GM18870 (cell line): ENCODE measurements around the gene SPANXN3.
"Not testable (repeated sequence)": the region's sequence is repeated elsewhere in the genome, so short reads cannot be mapped to it uniquely, and the experiment has no call there.

ENCODE experiments used
- ATAC-seq: cut with Tn5 transposase; IDR thresholded peaks from one replicate; pipeline ENCODE4 v1.9.1; 2021; ENCODE audit warnings: moderate library complexity; ENCODE audit not compliant: unreplicated experiment

Gene SPANXN3, protein sequence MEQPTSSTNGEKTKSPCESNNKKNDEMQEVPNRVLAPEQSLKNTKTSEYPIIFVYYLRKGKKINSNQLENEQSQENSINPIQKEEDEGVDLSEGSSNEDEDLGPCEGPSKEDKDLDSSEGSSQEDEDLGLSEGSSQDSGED

DNA sequence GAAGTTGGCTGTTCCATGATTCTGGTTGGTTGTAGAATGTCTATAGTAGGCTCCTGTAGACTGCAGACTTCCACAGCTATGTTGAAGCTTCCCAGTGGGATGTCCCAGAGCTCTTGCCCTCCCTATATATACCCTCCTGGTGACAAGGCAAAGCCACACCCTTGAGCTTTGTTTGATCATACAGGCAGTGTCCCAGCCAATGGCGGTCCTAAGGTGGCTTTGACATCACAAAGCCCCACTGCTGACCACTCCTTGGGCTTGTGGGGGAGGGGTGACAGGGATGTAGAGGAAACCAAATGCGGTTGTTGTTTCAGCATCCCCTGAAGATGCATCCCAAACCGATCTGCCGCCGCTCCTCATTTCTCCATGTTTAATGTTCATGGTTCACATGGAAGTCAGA is at the start of gene SPANXN3:
Gene SPANXN3 (minus strand): TSS at position 101 of the 400 bp plus-strand sequence. CDS start 84 bp downstream, at position 17.
- ATAC-seq = not testable (repeated sequence)

GRCh38 chrX:143536176-143536575 is 18.9 kb upstream of the SPANXN3 start:
- no peak for ATAC-seq

GRCh38 chrX:143502196-143502595 is 15.1 kb downstream of the SPANXN3 start:
- ATAC-seq = not testable (repeated sequence)

DNA sequence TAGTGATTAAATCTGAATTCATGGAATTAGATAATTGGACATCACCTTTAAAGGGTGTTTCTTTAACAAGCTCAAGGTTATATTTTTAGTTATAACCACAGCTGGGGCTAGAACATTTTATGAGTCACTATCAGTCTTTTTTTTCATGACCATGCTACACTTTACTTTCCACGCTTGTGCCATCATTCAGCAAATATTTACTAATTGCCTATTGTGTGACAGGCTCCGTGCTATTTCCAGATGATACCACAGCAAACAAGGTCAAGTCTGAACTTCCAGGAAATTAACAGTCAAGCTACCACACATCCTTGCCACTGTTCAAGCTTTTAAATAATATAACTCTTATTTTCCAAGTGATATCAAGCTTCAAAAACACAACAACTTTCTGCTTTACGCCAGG is 16.5 kb downstream of the SPANXN3 start:
- ATAC-seq = no peak

GRCh38 chrX:143486105-143486504 is 31.2 kb downstream of the SPANXN3 start:
- no peak for ATAC-seq

GRCh38 chrX:143476751-143477150 is 40.5 kb downstream of the SPANXN3 start:
- no peak for ATAC-seq

DNA sequence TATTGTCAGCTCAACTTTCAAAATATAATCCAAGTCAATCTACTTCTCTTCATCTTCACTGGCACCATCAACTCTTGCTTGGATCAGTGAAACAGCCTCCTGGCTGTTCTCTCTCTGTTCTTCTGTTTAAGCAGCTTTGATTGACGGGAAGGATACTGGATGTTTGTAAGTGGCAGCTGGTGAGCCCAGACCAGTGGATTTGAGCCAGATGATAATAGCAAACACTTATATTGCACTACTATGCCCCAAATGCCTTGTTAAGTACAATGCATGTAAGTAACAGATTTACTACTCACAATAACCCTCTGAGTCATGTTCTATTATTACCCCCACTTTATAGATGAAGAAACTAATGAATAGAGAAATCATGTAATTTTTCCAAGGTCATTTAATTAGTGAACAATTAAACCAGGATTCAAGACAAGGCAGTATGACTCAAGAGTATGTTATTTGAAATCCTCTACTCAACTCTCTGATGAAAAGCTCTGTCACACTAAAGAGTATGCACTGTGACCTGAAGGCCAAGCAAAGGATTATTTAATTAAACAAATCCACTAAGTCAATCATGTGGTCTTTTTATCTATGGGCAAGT is 44.8 kb downstream of the SPANXN3 start:
- no peak for ATAC-seq

DNA sequence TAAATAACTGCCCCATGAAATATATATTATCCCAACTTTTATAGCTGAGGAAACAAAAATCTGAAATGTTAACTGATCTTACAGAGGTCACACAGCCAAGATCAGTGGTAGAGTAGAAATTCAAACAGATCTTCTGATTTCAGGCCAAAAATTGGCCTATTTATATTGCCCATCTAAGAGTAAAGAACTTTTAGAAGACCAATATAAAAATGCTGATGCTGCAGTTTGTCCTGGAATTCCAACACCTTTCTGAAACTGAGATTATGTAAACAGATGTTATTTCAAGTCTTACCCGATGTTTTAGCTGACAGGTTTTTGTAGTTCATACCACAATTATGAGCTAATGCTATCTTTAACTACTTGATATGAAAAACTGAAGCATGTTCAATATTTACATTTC is 51.1 kb downstream of the SPANXN3 start:
- ATAC-seq = no peak

DNA sequence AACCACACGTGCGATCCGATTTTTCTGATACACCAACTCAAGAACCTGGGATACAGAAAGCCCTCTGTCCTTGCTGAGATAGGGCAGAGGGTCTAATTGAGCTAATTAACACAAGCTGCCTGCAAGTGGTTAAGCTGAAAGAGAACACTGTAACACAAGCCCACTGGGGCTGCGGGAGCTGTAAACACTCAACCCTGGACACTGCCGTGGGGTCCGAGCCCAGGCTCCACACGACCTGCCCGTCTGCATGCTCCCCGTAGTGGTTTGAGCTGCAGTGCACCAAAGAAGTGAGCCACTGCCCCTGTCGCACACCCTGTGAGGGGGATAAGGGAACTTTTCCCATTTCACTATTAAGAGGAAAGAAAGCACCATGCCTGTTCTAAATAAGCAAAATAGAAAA is 54.6 kb downstream of the SPANXN3 start:
- no peak for ATAC-seq

- ATAC-seq = no peak
These were observed 55.7 kb downstream of the SPANXN3 start for GRCh38 chrX:143461606-143462005.
